ENCODE data around the gene CUTC.
"Not testable (repeated sequence)": the region's sequence is repeated elsewhere in the genome, so short reads cannot be mapped to it uniquely, and the experiment has no call there.

CUTC gene

GRCh38 chr10:99742701-99743100 lies 10.7 kb downstream of the CUTC start:
- no peak for DNase-seq (ENCODE audit: low spot score)

GRCh38 chr10:99743841-99744240 lies 11.8 kb downstream of the CUTC start:
- no peak for DNase-seq (ENCODE audit: low spot score)

- DNase-seq (ENCODE audit: low spot score), result not testable (repeated sequence)
Measured at GRCh38 chr10:99746166-99746565, 14.1 kb downstream of the CUTC start.

- no peak for DNase-seq (ENCODE audit: low spot score)
Measured at GRCh38 chr10:99748823-99749451, 16.9 kb downstream of the CUTC start.

- no peak for DNase-seq (ENCODE audit: low spot score)
Measured at GRCh38 chr10:99750641-99751040, 18.6 kb downstream of the CUTC start.

GRCh38 chr10:99754670-99755069 lies 22.6 kb downstream of the CUTC start:
- DNase-seq (ENCODE audit: low spot score), result no peak

- no peak for DNase-seq (ENCODE audit: low spot score)
Measured at GRCh38 chr10:99756159-99756558, 24.1 kb downstream of the CUTC start.

- DNase-seq (ENCODE audit: low spot score), result no peak
Measured at GRCh38 chr10:99758211-99758891, 26.3 kb downstream of the CUTC start.

- DNase-seq (ENCODE audit: low spot score), result no peak
Measured at GRCh38 chr10:99760321-99760720, 28.3 kb downstream of the CUTC start.

GRCh38 chr10:99761365-99761764 lies 29.3 kb downstream of the CUTC start:
- DNase-seq (ENCODE audit: low spot score), result no peak

- no peak for DNase-seq (ENCODE audit: low spot score)
Measured at GRCh38 chr10:99765672-99766301, 33.8 kb downstream of the CUTC start.

GRCh38 chr10:99766302-99766681 lies 34.3 kb downstream of the CUTC start:
- no peak for DNase-seq (ENCODE audit: low spot score)

- DNase-seq (ENCODE audit: low spot score), result no peak
Measured at GRCh38 chr10:99767901-99768300, 35.9 kb downstream of the CUTC start.

- no peak for DNase-seq (ENCODE audit: low spot score)
Measured at GRCh38 chr10:99768556-99768955, 36.5 kb downstream of the CUTC start.

- DNase-seq (ENCODE audit: low spot score), result no peak
Measured at GRCh38 chr10:99769706-99770105, 37.7 kb downstream of the CUTC start.

- no peak for DNase-seq (ENCODE audit: low spot score)
Measured at GRCh38 chr10:99770408-99771045, 38.5 kb downstream of the CUTC start.

- no peak for DNase-seq (ENCODE audit: low spot score)
Measured at GRCh38 chr10:99775850-99776249, 43.8 kb downstream of the CUTC start.

GRCh38 chr10:99777918-99778714 lies 46.1 kb downstream of the CUTC start:
- no peak for DNase-seq (ENCODE audit: low spot score)

- no peak for DNase-seq (ENCODE audit: low spot score)
Measured at GRCh38 chr10:99779335-99779734, 47.3 kb downstream of the CUTC start.

- no peak for DNase-seq (ENCODE audit: low spot score)
Measured at GRCh38 chr10:99781734-99782429, 49.8 kb downstream of the CUTC start.

- no peak for DNase-seq (ENCODE audit: low spot score)
Measured at GRCh38 chr10:99782447-99783286, 50.6 kb downstream of the CUTC start, which contains the start of gene ABCC2. ABCC2 (plus strand) TSS chr10:99782640; CDS start chr10:99782845, 205 bp downstream.

Data from left forelimb (tissue), 1 donor.